Measurements from ENCODE around the gene OCA2. TPM values are rescaled to one million over a fixed set of nuclear protein-coding genes. Genes with fewer than 3 reads are reported as not detected.

OCA2 gene
- total RNA-seq, 1 experiment from 2014 or later, result 0.13 TPM

GRCh38 chr15:28047277-28047676 is 51.8 kb downstream of the OCA2 start:
- ATAC-seq (no peak), DNase-seq (ENCODE audit: low read depth, low spot score) (no peak)
- CTCF ChIA-PET, result no interaction called here
- Histone ChIP-seq H3K36me3 (ENCODE audit: control insufficient read depth, insufficient read depth, low read length) (no peaks in the 10 kb centered on the region), H3K4me1 (ENCODE audit: control insufficient read depth, insufficient read depth, low read length) (no peaks in the 10 kb centered on the region), H3K9me3 (ENCODE audit: control insufficient read depth, insufficient read depth, low read depth, low read length) (no peaks in the 10 kb centered on the region), H3K27ac (ENCODE audit: low read length) (no peak overlapping the region), H3K4me3 (ENCODE audit: low read depth in 2 of 2, low read length in 2 of 2) (no peak overlapping the region), H3K27me3 (ENCODE audit: control insufficient read depth, insufficient read depth, low read length) (no peaks in the 10 kb centered on the region)
- POLR2A ChIA-PET, result no interaction called here
- TF ChIP-seq TCF7L2 (IDR thresholded peaks at IDR 0.05; ENCODE audit: low read depth, low read length) (no peak), SIN3A (IDR thresholded peaks at IDR 0.05; ENCODE audit: borderline replicate concordance, insufficient read depth, low read depth, low read length) (no peak), REST (IDR thresholded peaks at IDR 0.05; ENCODE audit: insufficient read depth in 1 of 2, low read depth in 2 of 2, low read length in 1 of 2) (no peak), POLR2AphosphoS5 (IDR thresholded peaks at IDR 0.05; ENCODE audit: low read depth, low read length) (no peak), CTCF (IDR thresholded peaks at IDR 0.05) (no peak)
- in situ Hi-C loops (cut with HindIII; ENCODE audit: low pct_unique_long_range_greater_than_20kb, low sequenced_read_pairs), result no loop called here
- BruUV-seq (replicated peaks), result no TSS peak
- intact Hi-C loops (cut with micrococcal nuclease; ENCODE audit: unreplicated experiment), result no loop called here

- intact Hi-C loops (cut with micrococcal nuclease; ENCODE audit: unreplicated experiment), result no loop called here
- DNase-seq (ENCODE audit: low read depth, low spot score) (no peak), ATAC-seq (no peak)
- ChIA-PET CTCF (no interaction called here), POLR2A (no interaction called here)
- in situ Hi-C loops (cut with HindIII; ENCODE audit: low pct_unique_long_range_greater_than_20kb, low sequenced_read_pairs), result no loop called here
- no peaks in the 10 kb centered on the region for H3K27me3 ChIP-seq (ENCODE audit: control insufficient read depth, insufficient read depth, low read length)
- TF ChIP-seq SIN3A (IDR thresholded peaks at IDR 0.05; ENCODE audit: borderline replicate concordance, insufficient read depth, low read depth, low read length) (no peak), CTCF (IDR thresholded peaks at IDR 0.05) (no peak), TCF7L2 (IDR thresholded peaks at IDR 0.05; ENCODE audit: low read depth, low read length) (no peak), POLR2AphosphoS5 (IDR thresholded peaks at IDR 0.05; ENCODE audit: low read depth, low read length) (no peak), REST (IDR thresholded peaks at IDR 0.05; ENCODE audit: insufficient read depth in 1 of 2, low read depth in 2 of 2, low read length in 1 of 2) (no peak)
- H3K27ac ChIP-seq (ENCODE audit: low read length), result no peak overlapping the region
- no peaks in the 10 kb centered on the region for H3K9me3 ChIP-seq (ENCODE audit: control insufficient read depth, insufficient read depth, low read depth, low read length)
- H3K4me3 ChIP-seq (ENCODE audit: low read depth in 2 of 2, low read length in 2 of 2), result no peak overlapping the region
- no peaks in the 10 kb centered on the region for H3K36me3 ChIP-seq (ENCODE audit: control insufficient read depth, insufficient read depth, low read length)
- no peaks in the 10 kb centered on the region for H3K4me1 ChIP-seq (ENCODE audit: control insufficient read depth, insufficient read depth, low read length)
- no TSS peak for BruUV-seq (replicated peaks)
These were observed 54.9 kb downstream of the OCA2 start for GRCh38 chr15:28044121-28044672.

Measured in Panc1 (cell line).